Trophoblast cell (in vitro differentiated cells and primary cell): ENCODE measurements around the gene ADH5.
"Not testable (repeated sequence)": the region's sequence is repeated elsewhere in the genome, so short reads cannot be mapped to it uniquely, and the experiment has no call there.

Experiments used
- DNase-seq, 2 donors: peaks; one replicate each; pipeline ENCODE4 v3.0.0-alpha.2; 2016
- H2AFZ ChIP-seq: 2 replicates; pipeline ENCODE4 v1.6.1; 2013; ENCODE audit warnings: low read length, moderate library complexity, mild to moderate bottlenecking; ENCODE audit not compliant: insufficient read depth, poor library complexity
- H2AK5ac ChIP-seq: 2 replicates; pipeline ENCODE4 v1.6.1; 2013; ENCODE audit warnings: mild to moderate bottlenecking, low read length
- H2BK120ac ChIP-seq: 2 replicates; pipeline ENCODE4 v1.6.1; 2013; ENCODE audit warnings: low read length, mild to moderate bottlenecking, moderate library complexity; ENCODE audit not compliant: insufficient read depth, poor library complexity
- H2BK12ac ChIP-seq: 2 replicates; pipeline ENCODE4 v1.6.1; 2013; ENCODE audit warnings: mild to moderate bottlenecking, low read length, moderate library complexity
- H2BK5ac ChIP-seq: 2 replicates; pipeline ENCODE4 v1.6.1; 2013; ENCODE audit warnings: low read length, low read depth, moderate library complexity, mild to moderate bottlenecking; ENCODE audit not compliant: poor library complexity
- H3K14ac ChIP-seq: 2 replicates; pipeline ENCODE4 v1.6.1; 2013; ENCODE audit warnings: mild to moderate bottlenecking, low read length
- H3K18ac ChIP-seq: 2 replicates; pipeline ENCODE4 v1.6.1; 2013; ENCODE audit warnings: mild to moderate bottlenecking, low read length
- H3K23ac ChIP-seq: 2 replicates; pipeline ENCODE4 v1.6.1; 2013; ENCODE audit warnings: low read length
- H3K27ac ChIP-seq: 2 replicates; pipeline ENCODE4 v1.5.1; 2013; ENCODE audit warnings: low read depth, mild to moderate bottlenecking, inconsistent platforms, low read length, moderate library complexity
- H3K27me3 ChIP-seq: 2 replicates; pipeline ENCODE4 v1.6.1; 2013; ENCODE audit warnings: inconsistent platforms, mild to moderate bottlenecking, low read length, moderate library complexity; ENCODE audit not compliant: insufficient read depth
- H3K36me3 ChIP-seq, 2 experiments: 1 replicate in 1 of 2; 2 replicates in 1 of 2; pipeline ENCODE4 v1.6.1; 2013; ENCODE audit warnings: low read length in 2 of 2, mild to moderate bottlenecking in 2 of 2, moderate library complexity in 1 of 2; ENCODE audit not compliant: insufficient read depth in 2 of 2, control insufficient read depth in 1 of 2
- H3K4ac ChIP-seq: 2 replicates; pipeline ENCODE4 v1.6.1; 2013; ENCODE audit warnings: low read depth, mild to moderate bottlenecking, low read length, moderate library complexity
- H3K4me1 ChIP-seq, 2 experiments: 1 replicate in 1 of 2; 2 replicates in 1 of 2; pipeline ENCODE4 v1.6.1; 2013; ENCODE audit warnings: low read length in 2 of 2, mild to moderate bottlenecking in 2 of 2, moderate library complexity in 1 of 2; ENCODE audit not compliant: insufficient read depth in 2 of 2, control insufficient read depth in 1 of 2
- H3K4me2 ChIP-seq: 2 replicates; pipeline ENCODE4 v1.6.1; 2013; ENCODE audit warnings: inconsistent platforms, mild to moderate bottlenecking, low read length, moderate library complexity
- H3K4me3 ChIP-seq: 2 replicates; pipeline ENCODE4 v1.5.1; 2013; ENCODE audit warnings: mild to moderate bottlenecking, low read depth, low read length, inconsistent platforms
- H3K79me1 ChIP-seq: one replicate; pipeline ENCODE4 v1.6.1; 2013; ENCODE audit warnings: low read length
- H3K79me2 ChIP-seq: 2 replicates; pipeline ENCODE4 v1.6.1; 2013; ENCODE audit warnings: low read length, mild to moderate bottlenecking; ENCODE audit not compliant: control insufficient read depth, insufficient read depth, poor library complexity
- H3K9ac ChIP-seq: 2 replicates; pipeline ENCODE4 v1.6.1; 2013; ENCODE audit warnings: mild to moderate bottlenecking, low read length
- H3K9me3 ChIP-seq: 2 replicates; pipeline ENCODE4 v1.6.1; 2013; ENCODE audit warnings: low read depth, mild to moderate bottlenecking, control low read depth, inconsistent platforms, low read length; ENCODE audit not compliant: insufficient read depth
- H4K12ac ChIP-seq: 2 replicates; pipeline ENCODE4 v1.6.1; 2013; ENCODE audit warnings: low read depth, mild to moderate bottlenecking, low read length, moderate library complexity
- H4K8ac ChIP-seq: 2 replicates; pipeline ENCODE4 v1.6.1; 2013; ENCODE audit warnings: low read depth, mild to moderate bottlenecking, low read length, moderate library complexity
- H4K91ac ChIP-seq: one replicate; pipeline ENCODE4 v1.6.1; 2013; ENCODE audit warnings: low read depth, mild to moderate bottlenecking, low read length, moderate library complexity
- WGBS: extraction: QIAGEN DNeasy Blood & Tissue Kit; methylation state at CpG from one replicate; pipeline ENCODE4 v1.1.7; 2013; ENCODE audit warnings: missing lambda C conversion rate; ENCODE audit not compliant: insufficient read length, insufficient coverage; ENCODE audit errors: extremely low coverage; 5-methylcytosine and 5-hydroxymethylcytosine counted together

ADH5 gene

GRCh38 chr4:99103166-99103565, 14.6 kb upstream of the ADH5 start:
- Histone ChIP-seq H2AK5ac (no peak overlapping the region), H3K4me3 (no peak overlapping the region), H3K79me2 (no peaks in the 10 kb centered on the region), H3K4me1 (peaks cover 0 to 3% of the 10 kb centered on the region in 2 experiments), H3K36me3 (peaks cover 0 to 2% of the 10 kb centered on the region in 2 experiments), H3K4me2 (no peak overlapping the region), H3K4ac (no peak overlapping the region), H4K91ac (no peak overlapping the region), H3K14ac (no peak overlapping the region), H2BK5ac (no peak overlapping the region), H2BK12ac (no peak overlapping the region), H4K8ac (no peak overlapping the region), H3K23ac (no peak overlapping the region), H4K12ac (no peak overlapping the region), H3K79me1 (peaks cover 2% of the 10 kb centered on the region), H3K27me3 (no peaks in the 10 kb centered on the region), H3K9me3 (no peaks in the 10 kb centered on the region), H3K27ac (no peak overlapping the region), H2BK120ac (no peak overlapping the region), H2AFZ (no peak overlapping the region), H3K18ac (no peak overlapping the region), H3K9ac (no peak overlapping the region)
- DNase-seq = no peak

- no peak overlapping the region for H4K8ac ChIP-seq
- no peaks in the 10 kb centered on the region for H3K79me2 ChIP-seq
- WGBS = no CpG with 5 or more reads among the region's 2 CpGs
Observed at GRCh38 chr4:99102634-99103033, 14.0 kb upstream of the ADH5 start.

GRCh38 chr4:99100876-99101275, 12.3 kb upstream of the ADH5 start:
- no peak overlapping the region for H3K4me2 ChIP-seq
- no peak overlapping the region for H2AK5ac ChIP-seq
- no peak overlapping the region for H4K91ac ChIP-seq
- peaks cover 0 to 2% of the 10 kb centered on the region in 2 experiments for H3K36me3 ChIP-seq
- no peaks in the 10 kb centered on the region for H3K9me3 ChIP-seq
- H3K27me3 ChIP-seq = no peaks in the 10 kb centered on the region
- no peak overlapping the region for H2BK12ac ChIP-seq
- no peak overlapping the region for H2BK120ac ChIP-seq
- H2AFZ ChIP-seq = no peak overlapping the region
- H3K4me1 ChIP-seq = peaks cover 0 to 3% of the 10 kb centered on the region in 2 experiments
- peaks cover 2% of the 10 kb centered on the region for H3K79me1 ChIP-seq
- H2BK5ac ChIP-seq = no peak overlapping the region
- H3K4me3 ChIP-seq = no peak overlapping the region
- DNase-seq = peak; percentile 67 to 96
- no peak overlapping the region for H3K9ac ChIP-seq
- H4K8ac ChIP-seq = no peak overlapping the region
- WGBS = no CpG with 5 or more reads among the region's 1 CpG
- no peak overlapping the region for H3K14ac ChIP-seq
- no peak overlapping the region for H3K27ac ChIP-seq
- no peak overlapping the region for H3K23ac ChIP-seq
- no peak overlapping the region for H3K18ac ChIP-seq
- H4K12ac ChIP-seq = no peak overlapping the region
- H3K79me2 ChIP-seq = no peaks in the 10 kb centered on the region
- no peak overlapping the region for H3K4ac ChIP-seq

More at GRCh38 chr4:99102634-99103033, 14.0 kb upstream of the ADH5 start:
- Histone ChIP-seq H3K14ac (no peak overlapping the region), H2BK120ac (no peak overlapping the region), H3K23ac (no peak overlapping the region), H3K18ac (no peak overlapping the region), H3K36me3 (peaks cover 0 to 2% of the 10 kb centered on the region in 2 experiments), H3K4me3 (no peak overlapping the region), H3K4ac (no peak overlapping the region), H3K9ac (no peak overlapping the region), H2AK5ac (no peak overlapping the region), H2BK12ac (no peak overlapping the region), H4K91ac (no peak overlapping the region), H3K4me1 (peaks cover 0 to 3% of the 10 kb centered on the region in 2 experiments), H3K27me3 (no peaks in the 10 kb centered on the region), H3K79me1 (peaks cover 2% of the 10 kb centered on the region), H3K27ac (no peak overlapping the region), H2BK5ac (no peak overlapping the region), H3K4me2 (no peak overlapping the region), H3K9me3 (no peaks in the 10 kb centered on the region), H2AFZ (no peak overlapping the region), H4K12ac (no peak overlapping the region)
- no peak for DNase-seq

DNA sequence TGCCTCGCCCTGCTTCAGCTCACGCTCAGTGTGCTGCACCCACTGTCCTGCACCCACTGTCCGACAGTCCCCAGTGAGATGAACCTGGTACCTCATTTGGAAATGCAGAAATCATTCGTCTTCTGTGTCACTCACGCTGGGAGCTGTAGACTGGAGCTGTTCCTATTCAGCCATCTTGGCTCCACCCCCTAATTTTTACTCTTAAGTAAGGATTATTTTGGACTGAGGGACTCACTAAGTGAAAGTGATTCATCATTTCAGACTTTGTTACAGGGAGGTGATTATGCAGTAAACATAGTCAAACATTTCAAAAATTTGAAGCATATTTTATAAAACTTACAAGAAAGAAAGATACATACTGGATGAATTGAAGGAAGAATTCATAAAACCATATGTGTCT, 11.2 kb upstream of the ADH5 start:
- H3K79me1 ChIP-seq, H3K79me2 ChIP-seq, H3K14ac ChIP-seq, H4K8ac ChIP-seq, H3K27ac ChIP-seq, H2BK12ac ChIP-seq, H2AFZ ChIP-seq, H3K4me2 ChIP-seq, H3K4ac ChIP-seq, H2BK5ac ChIP-seq, H3K4me1 ChIP-seq, H3K9me3 ChIP-seq, H2AK5ac ChIP-seq, H3K23ac ChIP-seq, H3K36me3 ChIP-seq, DNase-seq, H4K12ac ChIP-seq, H4K91ac ChIP-seq, H3K9ac ChIP-seq, H3K27me3 ChIP-seq, H2BK120ac ChIP-seq, H3K4me3 ChIP-seq, H3K18ac ChIP-seq: not testable (repeated sequence)
- WGBS = no CpG with 5 or more reads among the region's 5 CpGs
